Activated naive CD4-positive, alpha-beta T cell treated with anti-CD3 and anti-CD28 coated beads for 36 hours (primary cell): Measurements from ENCODE around the gene MYH15. TPM values are rescaled to one million over a fixed set of nuclear protein-coding genes. Genes with fewer than 3 reads are reported as not detected.

Experiments
- CTCF ChIA-PET: fragments of 350-600 bp; sonication (Branson Sonifier 250); formaldehyde crosslinking; loops from one replicate; lab custom pipeline; 2021; ENCODE audit warnings: antibody characterized with exemption; lab: Charles Lee
- DNase-seq: peaks from one replicate; pipeline ENCODE4 v3.0.0-alpha.2; 2020
- H3K27ac Mint-ChIP-seq: one replicate; pipeline ENCODE4 v1.8.0; 2021; ENCODE audit warnings: mild to moderate bottlenecking, mixed read lengths
- H3K27me3 Mint-ChIP-seq: one replicate; pipeline ENCODE4 v1.8.0; 2021; ENCODE audit warnings: low read depth, mixed read lengths
- H3K36me3 Mint-ChIP-seq: one replicate; pipeline ENCODE4 v1.8.0; 2021; ENCODE audit warnings: low read depth, mixed read lengths
- H3K4me1 Mint-ChIP-seq: one replicate; pipeline ENCODE4 v1.8.0; 2021; ENCODE audit warnings: low read depth, mixed read lengths
- H3K4me3 Mint-ChIP-seq: one replicate; pipeline ENCODE4 v1.8.0; 2021; ENCODE audit warnings: mild to moderate bottlenecking, moderate library complexity, mixed read lengths
- H3K9me3 Mint-ChIP-seq: one replicate; pipeline ENCODE4 v1.8.0; 2021; ENCODE audit warnings: mixed read lengths
- intact Hi-C: fragments of 100-400 bp; cut with micrococcal nuclease; formaldehyde crosslinking; loops from one replicate; pipeline ENCODE4 v1.15.1; 2023
- total RNA-seq, 2 experiments: library from RNA; stranded (reverse); gene quantifications; one replicate each; pipeline ENCODE4 v1.2.3, GENCODE V29; 2021

MYH15 gene
- total RNA-seq, 2 experiments from 2014 or later = 0.07 TPM; not detected in 1

DNA sequence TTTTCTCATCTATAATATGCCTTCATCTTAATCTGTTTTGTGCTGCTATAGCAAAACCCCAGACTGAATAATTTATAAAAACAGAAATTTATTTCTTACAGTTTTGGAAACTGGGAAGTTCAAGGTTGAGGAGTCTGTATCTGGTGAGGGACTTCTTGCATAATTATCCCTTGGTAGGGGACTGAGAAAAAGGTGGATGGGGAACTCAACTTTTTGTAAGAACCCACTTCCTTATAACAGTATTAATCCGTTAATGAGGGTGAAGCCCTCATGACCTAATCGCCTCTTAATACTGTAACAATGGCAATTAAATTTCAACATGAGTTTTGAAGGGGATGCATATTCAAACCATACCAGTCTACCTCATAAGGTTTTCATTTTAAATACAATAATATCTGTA is 17.4 kb upstream of the MYH15 start:
- Mint-ChIP-seq H3K4me3 (no peak overlapping the region), H3K4me1 (no peaks in the 10 kb centered on the region), H3K36me3 (no peaks in the 10 kb centered on the region), H3K27me3 (peaks cover 16% of the 10 kb centered on the region), H3K27ac (no peak overlapping the region), H3K9me3 (no peaks in the 10 kb centered on the region)
- CTCF ChIA-PET = no interaction called here
- no peak for DNase-seq
- intact Hi-C loops = no loop called here

DNA sequence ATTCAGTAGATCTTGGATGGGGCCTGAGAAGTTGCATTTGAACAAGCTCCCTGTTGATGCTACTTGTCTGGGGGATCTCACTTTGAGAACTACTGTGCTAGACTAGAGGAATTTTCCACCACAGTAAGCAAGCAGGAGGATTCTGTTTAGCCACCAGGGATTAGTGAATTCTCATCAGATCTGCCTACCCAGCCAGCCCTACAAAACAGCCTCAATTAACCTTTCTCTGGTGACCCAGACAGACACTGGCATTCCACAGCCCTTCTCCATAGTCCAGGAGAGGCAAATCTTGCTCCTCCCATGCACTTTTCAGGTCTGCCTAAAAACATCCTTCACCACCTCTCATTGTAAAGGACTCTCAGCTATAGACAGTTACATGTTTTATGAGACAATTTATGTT is 16.7 kb upstream of the MYH15 start:
- no peaks in the 10 kb centered on the region for H3K36me3 Mint-ChIP-seq
- DNase-seq = no peak
- intact Hi-C loops = no loop called here
- H3K4me1 Mint-ChIP-seq = no peaks in the 10 kb centered on the region
- H3K27ac Mint-ChIP-seq = no peak overlapping the region
- no peak overlapping the region for H3K4me3 Mint-ChIP-seq
- CTCF ChIA-PET = no interaction called here
- H3K27me3 Mint-ChIP-seq = peaks cover 9% of the 10 kb centered on the region
- H3K9me3 Mint-ChIP-seq = no peaks in the 10 kb centered on the region

DNA sequence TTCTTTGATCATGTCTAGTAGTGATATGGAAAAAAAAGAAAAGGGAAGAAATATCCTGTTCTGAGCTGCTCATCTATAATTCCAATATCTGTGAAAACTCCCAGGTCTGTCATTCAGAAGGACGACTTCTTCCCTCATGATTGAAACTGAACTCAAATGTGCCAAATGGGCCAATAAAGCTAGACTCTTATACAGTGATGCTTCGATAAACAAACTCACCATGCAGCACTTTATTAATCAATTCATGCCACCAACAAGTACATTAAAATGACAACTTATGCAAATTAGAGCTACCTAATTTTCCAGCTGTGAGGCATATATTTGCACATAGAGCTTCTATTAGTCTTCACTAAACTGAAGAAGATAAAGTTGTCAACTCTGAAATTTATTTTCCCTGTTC is 15.6 kb upstream of the MYH15 start:
- no peak overlapping the region for H3K4me3 Mint-ChIP-seq
- CTCF ChIA-PET = interaction anchor here (1.2 kb wide), 1 partner anchor 388 kb away, joined by 3 read pairs; no protein-coding TSS in a partner anchor
- no peaks in the 10 kb centered on the region for H3K4me1 Mint-ChIP-seq
- DNase-seq = no peak
- H3K27ac Mint-ChIP-seq = no peak overlapping the region
- H3K9me3 Mint-ChIP-seq = no peaks in the 10 kb centered on the region
- peaks cover 8% of the 10 kb centered on the region for H3K27me3 Mint-ChIP-seq
- no peaks in the 10 kb centered on the region for H3K36me3 Mint-ChIP-seq
- intact Hi-C loops = no loop called here

DNA sequence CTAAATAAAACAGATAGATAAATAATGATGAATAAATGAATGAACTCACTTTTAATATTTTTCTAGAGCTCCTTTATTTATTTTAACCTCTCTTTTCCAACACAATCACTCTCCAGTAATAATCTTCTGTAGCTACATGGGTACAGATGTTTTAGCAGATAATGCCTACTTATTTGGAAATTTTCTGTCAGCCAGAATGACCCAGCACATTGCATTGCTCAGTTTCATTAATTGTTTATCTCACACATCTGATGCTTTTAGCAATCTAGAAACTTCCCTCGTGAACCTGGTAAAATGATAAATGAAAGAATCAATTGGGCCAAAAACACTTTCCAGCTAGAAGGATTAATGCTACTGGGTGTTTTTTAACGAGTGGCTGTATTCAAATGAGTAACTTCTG is 14.9 kb upstream of the MYH15 start:
- H3K27ac Mint-ChIP-seq = no peak overlapping the region
- no peaks in the 10 kb centered on the region for H3K36me3 Mint-ChIP-seq
- H3K4me1 Mint-ChIP-seq = no peaks in the 10 kb centered on the region
- intact Hi-C loops = no loop called here
- H3K9me3 Mint-ChIP-seq = no peaks in the 10 kb centered on the region
- H3K27me3 Mint-ChIP-seq = peaks cover 6% of the 10 kb centered on the region
- CTCF ChIA-PET = no interaction called here
- no peak for DNase-seq
- H3K4me3 Mint-ChIP-seq = no peak overlapping the region

DNA sequence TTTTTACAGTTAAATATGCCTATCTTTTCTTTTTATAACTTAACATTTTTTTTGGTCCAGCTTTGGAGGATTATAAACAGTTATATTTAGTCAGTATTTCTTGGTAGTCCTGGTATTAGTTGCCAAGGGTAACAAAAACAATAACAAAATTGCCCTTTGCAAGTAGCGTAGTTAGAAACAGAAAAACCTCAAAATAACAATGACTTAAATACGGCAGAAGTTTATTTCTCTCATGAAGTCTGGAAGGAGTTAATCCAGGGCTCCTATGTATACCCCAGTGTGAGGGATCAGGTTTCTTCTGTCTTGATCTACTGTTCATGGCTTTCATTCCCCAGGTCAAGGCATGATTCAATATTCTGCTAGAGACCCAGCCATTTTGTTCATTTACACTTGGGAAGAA is 14.1 kb upstream of the MYH15 start:
- Mint-ChIP-seq H3K36me3 (no peaks in the 10 kb centered on the region), H3K4me3 (no peak overlapping the region), H3K4me1 (no peaks in the 10 kb centered on the region), H3K27ac (no peak overlapping the region), H3K27me3 (peaks cover 2% of the 10 kb centered on the region), H3K9me3 (no peaks in the 10 kb centered on the region)
- intact Hi-C loops = no loop called here
- CTCF ChIA-PET = no interaction called here
- no peak for DNase-seq

DNA sequence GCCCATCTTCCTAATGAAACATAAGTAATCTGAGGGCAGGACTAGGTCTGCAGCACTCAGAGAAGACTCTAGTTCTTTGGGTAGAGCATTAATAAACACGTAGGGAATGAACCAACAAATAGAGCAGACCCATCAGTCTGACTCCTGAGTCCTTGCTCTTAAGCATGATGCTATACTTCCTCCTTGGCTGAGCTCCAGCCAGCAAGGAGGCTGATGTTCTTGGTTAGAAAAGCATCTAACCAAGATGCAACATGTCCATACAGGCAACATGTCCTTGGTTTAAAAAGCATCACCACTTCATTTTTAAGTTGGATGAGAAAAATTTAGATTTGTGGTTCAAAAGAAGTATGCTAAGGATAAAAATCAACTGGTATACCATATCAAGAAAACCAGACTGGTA is 8.5 kb upstream of the MYH15 start:
- Mint-ChIP-seq H3K4me3 (no peak overlapping the region), H3K27ac (no peak overlapping the region), H3K4me1 (no peaks in the 10 kb centered on the region), H3K9me3 (no peaks in the 10 kb centered on the region), H3K27me3 (no peaks in the 10 kb centered on the region), H3K36me3 (no peaks in the 10 kb centered on the region)
- DNase-seq = no peak
- CTCF ChIA-PET = no interaction called here
- intact Hi-C loops = no loop called here

DNA sequence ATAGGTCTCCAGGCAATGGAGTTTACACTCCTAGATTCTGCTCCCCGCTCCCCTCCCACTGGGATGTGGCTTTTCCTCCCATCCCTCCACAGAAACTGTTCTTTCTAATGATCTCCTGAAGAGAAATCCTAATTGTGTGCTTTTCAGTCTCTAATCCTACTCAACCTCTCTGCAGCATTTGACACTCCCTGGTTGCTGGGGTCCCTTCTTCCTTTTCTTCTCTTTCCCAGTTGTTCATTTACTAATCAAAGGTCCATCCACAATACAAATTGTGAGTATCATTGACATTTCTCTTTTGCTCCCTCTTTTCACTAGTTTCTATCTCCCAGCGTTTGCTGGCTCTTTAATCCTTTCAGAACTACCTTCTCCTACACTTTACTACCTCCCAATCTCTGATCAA is 6.5 kb upstream of the MYH15 start:
- CTCF ChIA-PET = no interaction called here
- intact Hi-C loops = no loop called here
- H3K4me1 Mint-ChIP-seq = no peaks in the 10 kb centered on the region

DNA sequence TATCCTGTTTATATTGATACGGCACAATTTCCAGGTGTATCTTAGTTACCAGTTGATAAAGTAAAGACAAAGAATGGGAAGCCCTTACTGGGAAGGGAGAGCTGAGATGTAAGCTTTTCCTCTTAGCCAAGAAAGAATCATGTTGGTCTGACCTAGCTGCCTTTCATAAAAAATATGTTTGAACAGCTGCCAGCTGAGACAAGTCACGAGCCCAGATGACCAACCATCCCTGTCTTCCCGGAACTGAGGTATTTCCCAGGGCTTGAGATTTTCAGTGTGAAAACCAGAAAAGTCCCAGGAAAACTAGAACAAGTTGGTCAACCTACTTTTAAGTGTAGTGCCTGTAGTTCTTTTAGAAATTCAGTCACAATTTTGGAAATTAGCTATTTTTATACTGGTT is 3.6 kb upstream of the MYH15 start:
- DNase-seq = no peak
- no peaks in the 10 kb centered on the region for H3K4me1 Mint-ChIP-seq
- intact Hi-C loops = no loop called here
- H3K27me3 Mint-ChIP-seq = no peaks in the 10 kb centered on the region
- H3K4me3 Mint-ChIP-seq = no peak overlapping the region
- H3K9me3 Mint-ChIP-seq = no peaks in the 10 kb centered on the region
- H3K27ac Mint-ChIP-seq = no peak overlapping the region
- no peaks in the 10 kb centered on the region for H3K36me3 Mint-ChIP-seq
- CTCF ChIA-PET = no interaction called here

More for the DNA sequence above, 6.5 kb upstream of the MYH15 start:
- no peak overlapping the region for H3K4me3 Mint-ChIP-seq
- no peaks in the 10 kb centered on the region for H3K36me3 Mint-ChIP-seq
- no peak overlapping the region for H3K27ac Mint-ChIP-seq
- H3K27me3 Mint-ChIP-seq = no peaks in the 10 kb centered on the region
- no peak for DNase-seq
- no peaks in the 10 kb centered on the region for H3K9me3 Mint-ChIP-seq

DNA sequence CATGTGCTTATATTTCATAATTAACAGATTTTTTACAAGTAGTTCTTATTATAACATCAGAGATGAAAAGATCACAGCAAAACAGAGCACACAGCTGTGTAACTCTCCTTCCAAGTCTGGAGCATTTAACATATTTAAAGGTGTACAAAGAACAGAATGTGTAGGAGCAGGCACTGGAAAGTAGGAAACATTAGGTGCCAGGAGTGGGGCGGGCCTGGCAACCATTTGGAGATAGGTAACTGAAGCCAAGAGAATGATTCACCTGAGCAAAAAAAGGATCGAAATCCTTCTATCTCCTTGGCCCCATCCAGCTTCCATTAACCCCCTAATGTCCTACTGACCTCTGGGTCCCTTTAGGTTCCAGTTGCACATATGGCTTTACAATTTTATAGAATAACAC is 2.3 kb upstream of the MYH15 start:
- Mint-ChIP-seq H3K27ac (no peak overlapping the region), H3K4me3 (no peak overlapping the region), H3K4me1 (no peaks in the 10 kb centered on the region), H3K27me3 (no peaks in the 10 kb centered on the region), H3K36me3 (no peaks in the 10 kb centered on the region), H3K9me3 (no peaks in the 10 kb centered on the region)
- CTCF ChIA-PET = no interaction called here
- intact Hi-C loops = no loop called here
- no peak for DNase-seq

DNA sequence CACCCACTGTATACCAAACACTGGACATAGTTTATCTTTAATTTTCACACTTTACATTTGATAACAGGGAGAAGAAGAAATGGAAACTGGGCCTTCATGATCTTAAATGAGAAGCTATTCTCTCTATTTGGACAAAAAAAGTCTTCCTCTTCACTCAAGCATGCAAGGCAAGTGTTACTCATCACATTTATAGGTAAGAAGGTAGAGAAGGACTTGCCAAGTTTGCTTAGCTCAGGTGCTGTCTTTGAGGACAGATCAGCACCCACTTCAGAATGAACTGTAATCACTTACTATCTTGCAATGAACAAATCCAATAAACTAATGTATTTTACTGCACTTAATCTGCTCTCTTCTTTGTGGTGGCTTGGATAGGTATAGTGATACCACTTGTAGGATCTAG is 1.1 kb upstream of the MYH15 start:
- Mint-ChIP-seq H3K4me3 (no peak overlapping the region), H3K4me1 (no peaks in the 10 kb centered on the region), H3K9me3 (no peaks in the 10 kb centered on the region), H3K36me3 (no peaks in the 10 kb centered on the region), H3K27ac (no peak overlapping the region), H3K27me3 (no peaks in the 10 kb centered on the region)
- intact Hi-C loops = no loop called here
- CTCF ChIA-PET = interaction anchor here (1.4 kb wide), 1 partner anchor 23 kb away, joined by 3 read pairs; no protein-coding TSS in a partner anchor
- no peak for DNase-seq

DNA sequence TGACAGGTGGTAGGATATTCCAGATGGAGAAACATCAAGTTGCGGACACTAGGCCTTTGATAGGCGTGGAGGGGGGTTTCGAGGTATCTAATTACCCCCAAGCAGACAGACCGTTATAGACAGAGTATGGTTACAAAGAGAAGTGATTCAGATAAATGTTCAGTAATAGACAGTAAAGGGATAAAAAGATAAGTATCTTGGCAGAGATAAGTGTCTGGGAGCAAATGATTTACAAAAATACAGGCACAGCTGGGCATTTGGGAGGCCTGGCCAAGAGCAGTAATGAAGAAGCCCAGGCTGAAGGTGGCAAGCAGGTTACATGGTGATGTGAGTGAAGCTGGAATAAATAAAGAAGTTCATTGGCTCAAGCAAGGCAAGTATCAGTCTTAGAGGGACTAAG is 659 bp upstream of the MYH15 start:
- H3K36me3 Mint-ChIP-seq = no peaks in the 10 kb centered on the region
- no peak overlapping the region for H3K27ac Mint-ChIP-seq
- no peaks in the 10 kb centered on the region for H3K4me1 Mint-ChIP-seq
- H3K9me3 Mint-ChIP-seq = no peaks in the 10 kb centered on the region
- no peak overlapping the region for H3K4me3 Mint-ChIP-seq
- CTCF ChIA-PET = interaction anchor here (1.4 kb wide), 1 partner anchor 22 kb away, joined by 3 read pairs; no protein-coding TSS in a partner anchor
- DNase-seq = no peak
- H3K27me3 Mint-ChIP-seq = no peaks in the 10 kb centered on the region
- intact Hi-C loops = no loop called here

DNA sequence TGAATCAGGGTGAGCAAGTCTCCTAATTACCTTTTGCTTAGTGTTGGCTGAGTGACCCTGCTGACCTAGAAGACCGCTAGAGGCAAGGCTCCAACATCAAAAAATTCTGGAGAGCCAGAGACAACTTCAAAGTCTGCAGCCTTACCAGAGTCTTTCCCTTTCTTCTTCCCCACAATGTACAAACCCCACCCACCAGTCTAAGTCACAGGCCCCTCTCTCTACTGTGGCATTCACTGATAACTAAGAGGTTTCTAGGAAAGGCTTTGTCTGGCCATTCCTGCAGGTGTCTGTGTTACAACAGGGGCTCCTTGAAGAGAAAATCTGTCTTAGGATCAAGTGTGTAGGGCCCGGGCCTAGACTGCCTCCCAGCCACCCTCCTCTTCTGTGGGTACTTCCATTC is 525 bp downstream of the MYH15 start:
- CTCF ChIA-PET = interaction anchor here (0.7 kb wide), 1 partner anchor 524 kb away, joined by 3 read pairs; no protein-coding TSS in a partner anchor
- Mint-ChIP-seq H3K4me3 (no peak overlapping the region), H3K9me3 (no peaks in the 10 kb centered on the region), H3K27me3 (no peaks in the 10 kb centered on the region), H3K27ac (no peak overlapping the region), H3K36me3 (no peaks in the 10 kb centered on the region), H3K4me1 (no peaks in the 10 kb centered on the region)
- intact Hi-C loops = no loop called here
- DNase-seq = no peak

DNA sequence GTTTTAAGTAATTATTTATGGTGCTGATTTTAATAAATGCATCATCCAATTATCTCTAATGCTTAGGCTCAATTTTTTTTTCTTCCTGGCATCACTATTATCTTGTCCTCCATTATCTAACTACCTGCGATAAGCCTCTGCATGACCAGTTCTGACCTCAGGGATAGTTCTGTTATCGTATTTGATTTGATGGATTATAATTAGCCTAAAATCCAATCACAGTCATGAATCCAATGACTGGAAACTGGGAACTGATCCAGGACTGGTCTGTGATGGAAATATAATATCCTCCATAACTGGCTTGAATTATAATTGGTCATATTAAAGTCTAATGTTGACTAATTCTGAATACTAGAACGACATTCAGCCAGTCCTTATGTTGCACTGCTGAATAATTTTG is 1.1 kb downstream of the MYH15 start:
- DNase-seq = no peak
- Mint-ChIP-seq H3K9me3 (no peaks in the 10 kb centered on the region), H3K27me3 (no peaks in the 10 kb centered on the region), H3K27ac (no peak overlapping the region), H3K4me1 (no peaks in the 10 kb centered on the region), H3K4me3 (no peak overlapping the region), H3K36me3 (no peaks in the 10 kb centered on the region)
- CTCF ChIA-PET = interaction anchor here (0.7 kb wide), 1 partner anchor 525 kb away, joined by 3 read pairs; no protein-coding TSS in a partner anchor
- intact Hi-C loops = no loop called here

DNA sequence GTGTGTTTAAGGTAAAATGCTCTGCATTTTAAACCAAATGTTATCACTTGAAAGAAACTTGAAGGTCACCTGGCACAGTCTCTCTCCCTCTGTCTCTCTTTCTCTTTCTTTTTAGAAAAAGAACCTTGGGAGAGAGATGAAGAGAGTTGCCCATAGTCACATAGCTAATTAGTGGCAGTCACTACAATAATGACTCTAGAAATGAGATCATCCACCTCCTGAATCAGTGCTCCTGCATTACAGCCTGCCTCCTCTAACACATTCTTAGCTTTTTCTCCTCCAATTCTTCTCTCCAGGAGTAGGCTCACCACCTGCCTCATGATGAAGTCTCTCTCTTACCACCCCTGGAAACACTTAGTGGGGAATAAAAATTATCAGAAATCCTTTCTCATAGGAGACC is 2.5 kb downstream of the MYH15 start:
- Mint-ChIP-seq H3K36me3 (no peaks in the 10 kb centered on the region), H3K27me3 (no peaks in the 10 kb centered on the region), H3K4me3 (no peak overlapping the region), H3K9me3 (no peaks in the 10 kb centered on the region), H3K4me1 (no peaks in the 10 kb centered on the region), H3K27ac (no peak overlapping the region)
- no peak for DNase-seq
- CTCF ChIA-PET = no interaction called here
- intact Hi-C loops = no loop called here
